DMS153 (cell line): Measurements from ENCODE around the gene ZNF428.
"Not testable (repeated sequence)": the region's sequence is repeated elsewhere in the genome, so short reads cannot be mapped to it uniquely, and the experiment has no call there.

Experiments used
- DNase-seq: peaks from one replicate; lab custom pipeline; 2025; lab: John Stamatoyannopoulos, UW

Gene ZNF428

GRCh38 chr19:43616954-43617353 is 2.5 kb downstream of the ZNF428 start:
- no peak for DNase-seq

DNA sequence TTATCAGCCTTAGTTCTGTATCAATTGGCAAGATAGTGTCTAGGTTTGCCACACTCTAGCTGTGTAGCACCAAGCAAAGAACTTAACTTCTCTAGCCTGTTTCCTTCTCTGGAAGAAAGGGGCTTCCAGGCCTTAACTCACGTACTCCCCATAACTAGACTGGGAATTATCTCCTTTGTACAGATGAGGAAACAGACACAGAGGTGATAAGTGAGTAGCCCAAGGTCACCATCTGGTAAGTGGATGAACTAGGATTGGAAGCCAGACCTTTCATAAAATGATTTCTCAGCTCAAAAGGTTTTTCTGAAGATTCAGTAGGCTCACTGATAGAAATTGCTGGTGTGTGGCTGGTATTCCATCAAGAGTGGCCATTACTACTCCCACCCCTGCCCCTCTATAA is 3.1 kb downstream of the ZNF428 start:
- DNase-seq = no peak

- no peak for DNase-seq
These were observed 7.1 kb downstream of the ZNF428 start for GRCh38 chr19:43612374-43612773.

DNA sequence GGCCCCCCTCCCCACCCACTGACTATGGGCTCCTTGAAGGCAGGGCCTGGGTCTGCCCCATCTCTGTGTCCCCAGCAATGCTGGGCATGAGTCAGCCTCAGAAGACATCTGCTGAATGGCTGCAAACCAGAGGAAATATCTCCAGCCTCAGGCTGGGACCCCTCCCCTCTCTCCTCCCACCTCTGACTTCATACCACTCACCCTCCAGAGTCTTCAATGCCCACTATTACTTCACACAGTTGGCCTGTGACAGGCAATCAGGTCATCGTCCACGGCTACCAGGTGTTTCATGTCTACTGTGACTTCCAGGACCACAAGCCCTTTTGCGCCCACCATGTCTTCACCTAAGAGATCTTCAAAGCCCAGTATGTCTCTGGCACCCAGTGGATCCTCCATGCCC is 7.6 kb downstream of the ZNF428 start, which contains the start of gene SRRM5:
Gene SRRM5 (plus strand): TSS at position 301 of the 400 bp plus-strand sequence. CDS start 34 bp downstream, at position 335.
- no peak for DNase-seq

GRCh38 chr19:43610493-43610892 is 8.9 kb downstream of the ZNF428 start:
- DNase-seq = no peak

GRCh38 chr19:43609872-43610271 is 9.6 kb downstream of the ZNF428 start:
- no peak for DNase-seq

DNA sequence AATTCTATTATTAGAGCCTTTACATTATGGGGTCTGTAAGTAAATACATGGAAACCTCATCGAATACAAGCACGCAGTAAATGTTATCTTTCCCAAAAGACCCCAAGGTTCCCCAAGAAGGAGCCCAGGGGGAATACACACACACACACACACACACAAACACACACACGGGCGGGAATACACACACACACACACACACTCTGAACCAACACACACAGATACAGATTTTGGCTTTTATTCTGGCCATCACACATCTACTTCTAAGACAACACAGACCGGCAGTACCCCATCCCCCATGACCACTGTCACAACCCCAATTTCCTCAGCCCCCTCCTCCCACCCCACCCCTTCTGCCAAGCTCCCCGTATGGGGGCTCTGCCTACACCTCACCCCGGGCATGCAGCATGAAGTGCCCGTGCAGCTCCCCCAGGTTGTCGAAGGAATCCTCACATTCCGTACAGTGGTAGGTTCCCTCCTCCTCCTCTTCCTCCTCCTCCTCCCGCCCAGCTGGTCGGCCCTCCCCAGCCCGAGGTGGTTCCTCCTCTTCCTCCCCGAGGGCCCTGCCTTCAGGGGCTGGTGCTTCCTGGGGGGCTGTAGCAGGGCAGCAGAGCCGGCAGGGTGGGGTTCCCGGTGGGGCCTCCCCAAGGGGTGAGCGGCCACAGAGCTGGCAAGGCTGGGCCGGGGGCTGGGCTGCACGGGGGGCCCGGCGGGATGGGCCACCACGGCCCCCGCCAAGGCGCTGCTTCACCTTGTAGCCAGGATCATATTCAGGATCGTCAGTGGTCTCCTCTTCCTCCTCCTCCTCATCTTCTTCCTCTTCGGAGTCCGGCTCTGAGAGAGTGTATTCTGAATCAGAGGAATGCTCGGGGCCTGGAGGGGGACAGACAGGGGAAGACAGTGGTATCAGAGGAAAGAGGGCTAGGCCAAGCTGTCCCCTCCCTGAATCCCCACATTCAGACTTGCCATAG is 11.9 kb downstream of the ZNF428 start:
- no peak for DNase-seq

- no peak for DNase-seq
These were observed 12.7 kb downstream of the ZNF428 start for GRCh38 chr19:43606569-43607229.

- DNase-seq = no peak
These were observed 13.4 kb downstream of the ZNF428 start for GRCh38 chr19:43605875-43606568.

DNA sequence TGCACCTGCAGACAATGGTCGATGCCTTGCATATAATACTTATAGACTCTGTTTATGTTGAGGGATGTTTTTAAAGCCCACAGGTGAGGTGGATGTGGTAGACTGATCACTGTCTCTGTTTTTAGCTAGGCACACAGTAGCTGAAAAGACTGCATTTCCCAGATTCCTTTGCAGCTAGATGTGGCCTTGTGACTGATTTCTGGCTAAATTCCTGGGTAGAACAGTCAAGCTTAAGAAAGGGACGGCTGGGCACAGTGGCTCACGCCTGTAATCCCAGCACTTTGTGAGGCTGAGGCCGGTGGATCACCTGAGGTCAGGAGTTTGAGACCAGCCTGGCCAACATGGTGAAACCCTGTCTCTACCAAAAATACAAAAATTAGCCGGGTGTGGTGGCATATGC is 19.1 kb downstream of the ZNF428 start:
- not testable (repeated sequence) for DNase-seq

- DNase-seq = no peak
These were observed 19.7 kb downstream of the ZNF428 start for GRCh38 chr19:43599635-43600295.

- no peak for DNase-seq
These were observed 20.8 kb downstream of the ZNF428 start for GRCh38 chr19:43598445-43599240.

- DNase-seq = no peak
These were observed 21.6 kb downstream of the ZNF428 start for GRCh38 chr19:43597876-43598275.

- no peak for DNase-seq
These were observed 22.5 kb downstream of the ZNF428 start for GRCh38 chr19:43596842-43597461.

DNA sequence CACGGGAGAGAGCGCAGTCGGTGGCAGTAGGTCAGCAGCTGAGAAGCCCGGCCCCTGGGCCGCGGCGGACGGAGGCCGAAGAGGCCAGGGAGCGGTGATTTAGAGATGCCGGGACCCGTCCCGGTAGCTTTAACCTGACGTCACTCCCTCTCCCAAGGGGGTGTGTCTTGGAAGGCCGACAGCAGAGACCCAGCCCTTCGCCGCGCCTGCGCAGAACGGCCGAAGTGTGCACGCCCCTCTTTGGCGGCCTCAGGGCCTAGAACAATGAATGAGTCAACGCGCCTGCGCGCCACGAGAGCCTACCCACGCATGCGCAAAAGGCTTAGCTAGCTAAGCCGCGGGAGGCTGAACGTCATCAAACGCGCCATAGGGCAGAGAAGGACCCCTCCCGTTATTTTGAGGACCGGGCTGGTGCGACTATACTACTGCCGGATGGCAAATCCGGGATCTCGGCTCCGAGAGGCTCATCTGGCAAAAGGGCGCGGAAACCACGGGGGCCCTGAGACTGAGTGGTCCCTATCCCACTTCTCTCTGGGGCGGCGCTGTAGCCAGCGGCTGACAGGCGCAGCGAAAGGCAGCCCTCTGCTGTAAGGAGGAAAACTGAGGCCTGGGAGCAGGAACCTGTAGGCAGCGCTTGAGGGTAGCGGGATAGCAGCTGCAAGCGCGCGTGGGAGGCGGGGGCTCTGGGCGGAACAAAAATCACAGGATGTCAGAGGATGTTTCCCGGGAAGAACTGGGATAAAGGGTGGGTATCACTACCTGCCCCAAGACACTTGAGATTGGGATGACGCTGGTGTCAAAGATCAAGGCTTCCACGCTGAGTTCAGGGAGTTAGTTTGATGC is 23.2 kb downstream of the ZNF428 start, which contains the start of the genes IRGQ and ZNF576:
Gene IRGQ (minus strand): TSS at position 136 of the 843 bp plus-strand sequence. CDS start 796 bp downstream, outside the sequence.
Gene ZNF576 (plus strand): TSS at position 597 of the 843 bp plus-strand sequence. CDS start 514 bp downstream, outside the sequence.
- peak; percentile 99 for DNase-seq

DNA sequence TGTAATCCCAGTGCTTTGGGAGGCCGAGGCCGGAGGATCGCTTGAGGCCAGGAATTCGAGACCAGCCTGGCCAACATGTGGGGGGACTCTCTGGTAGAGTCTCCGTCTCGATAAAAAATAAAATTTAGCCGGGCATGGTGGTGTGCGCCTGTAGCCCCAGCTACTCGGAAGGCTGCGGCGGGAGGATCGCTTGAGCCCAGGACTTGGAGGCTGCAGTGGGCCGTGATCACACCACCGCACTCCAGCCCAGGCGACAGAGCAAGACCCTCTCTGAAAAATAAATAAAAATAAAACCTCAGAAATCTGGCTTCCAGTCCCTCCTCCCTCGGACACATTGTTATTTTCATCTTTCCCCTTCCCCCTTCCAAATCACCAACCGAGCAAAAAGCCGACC is 23.8 kb downstream of the ZNF428 start:
- DNase-seq = no peak

- peak; percentile 18 for DNase-seq
These were observed 24.5 kb downstream of the ZNF428 start for GRCh38 chr19:43594710-43595604.

DNA sequence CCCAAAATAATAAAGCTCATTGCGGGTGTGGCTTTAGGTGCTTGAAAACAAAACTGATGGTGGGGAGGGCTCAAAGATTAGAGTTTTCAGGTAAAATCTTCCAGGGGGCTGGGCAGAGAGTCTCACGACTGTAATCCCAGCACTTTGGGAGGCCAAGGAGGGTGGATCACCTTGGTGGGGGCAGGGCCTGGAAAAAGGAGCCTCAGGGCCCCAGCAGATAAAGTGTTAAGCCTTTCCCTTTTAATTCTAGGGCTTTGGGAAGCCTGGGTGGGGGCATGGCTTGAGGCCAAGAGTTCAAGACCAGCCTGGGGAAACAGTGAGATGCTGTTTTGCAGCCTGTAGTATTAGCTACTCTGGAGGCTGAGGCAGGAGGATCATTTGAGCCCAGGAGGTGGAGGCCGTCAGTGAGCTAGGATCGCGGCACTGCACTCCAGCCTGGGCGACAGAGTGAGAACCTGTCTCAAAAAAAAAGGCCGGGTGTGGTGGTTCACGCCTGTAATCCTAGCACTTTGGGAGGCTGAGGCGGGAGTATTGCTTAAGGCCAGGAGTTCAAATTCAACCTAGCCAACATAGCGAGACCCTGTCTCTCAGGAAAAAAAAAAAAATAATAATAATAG is 25.2 kb downstream of the ZNF428 start:
- DNase-seq = no peak
